Lung (tissue), 12 donors: ENCODE data around the gene DMPK. TPM values are rescaled to one million over a fixed set of nuclear protein-coding genes. Genes with fewer than 3 reads are reported as not detected.

Experiments
- ATAC-seq: fragments of 200-7000 bp; cut with Tn5 transposase; one replicate; pipeline ENCODE4 v1.9.1; 2020; ENCODE audit warnings: moderate number of reproducible peaks; ENCODE audit not compliant: insufficient read depth, low FRiP score
- DNase-seq, 3 donors: peaks; one replicate each; pipeline ENCODE4 v3.0.0-alpha.2; 2013 to 2017
- H3K27ac ChIP-seq, 2 donors: one replicate each; pipeline ENCODE4 v1.5.1; 2013; ENCODE audit warnings: mild to moderate bottlenecking in 2 of 2, moderate library complexity in 2 of 2, control low read depth in 1 of 2, inconsistent platforms in 1 of 2, low read depth in 1 of 2, low read length in 1 of 2
- H3K27me3 ChIP-seq, 3 donors: one replicate each; pipeline ENCODE4 v1.5.1; 2013; ENCODE audit warnings: low read length in 2 of 3; ENCODE audit not compliant: control insufficient read depth in 3 of 3, insufficient read depth in 3 of 3
- H3K36me3 ChIP-seq, 4 donors: one replicate each; pipeline ENCODE4 v1.5.1; 2013; ENCODE audit warnings: low read length in 4 of 4, mild to moderate bottlenecking in 1 of 4, moderate library complexity in 1 of 4; ENCODE audit not compliant: control insufficient read depth in 4 of 4, insufficient read depth in 4 of 4
- H3K4me1 ChIP-seq, 5 donors: one replicate each; pipeline ENCODE4 v1.5.1; 2013; ENCODE audit warnings: low read length in 5 of 5, mild to moderate bottlenecking in 2 of 5, moderate library complexity in 1 of 5; ENCODE audit not compliant: control insufficient read depth in 5 of 5, insufficient read depth in 5 of 5
- H3K4me3 ChIP-seq: one replicate; pipeline ENCODE4 v1.5.1; 2013; ENCODE audit warnings: mild to moderate bottlenecking, control low read depth, moderate library complexity
- H3K9ac ChIP-seq, 2 donors: one replicate each; pipeline ENCODE4 v1.5.1; 2013; ENCODE audit warnings: low read length in 2 of 2, control low read depth in 1 of 2; ENCODE audit not compliant: insufficient read depth in 1 of 2
- H3K9me3 ChIP-seq, 4 donors: one replicate each; pipeline ENCODE4 v1.5.1; 2013; ENCODE audit warnings: low read length in 3 of 4, mild to moderate bottlenecking in 1 of 4, moderate library complexity in 1 of 4; ENCODE audit not compliant: control insufficient read depth in 4 of 4, insufficient read depth in 3 of 4
- CTCF ChIP-seq: IDR thresholded peaks from 2 replicates; pipeline ENCODE4 v1.5.1; 2012; ENCODE audit warnings: mild to moderate bottlenecking; ENCODE audit errors: control extremely low read depth, extremely low read depth
- WGBS, 2 donors: extraction: QIAGEN DNeasy Blood & Tissue Kit; methylation state at CpG; one replicate each; pipeline ENCODE4 v1.1.7; 2013; 5-methylcytosine and 5-hydroxymethylcytosine counted together
- polyA plus RNA-seq, 2 donors: library from polyadenylated mRNA; stranded (reverse); fragments of 200-250 nt; gene quantifications; one replicate each; pipeline ENCODE4 v1.2.1, GENCODE V29; 2013
- total RNA-seq, 2 donors: library from RNA; depleted of rRNA in 1 of 2; stranded (reverse); fragments of >200 nt in 1 of 2; gene quantifications; one replicate each; pipeline ENCODE4 v1.2.1, GENCODE V29; 2014 to 2021
- donor health status: control.
- donor health status: control.
- donor health status: Bipolar disorder and iron deficiency.
- donor health status: healthy.
- donor health status: DM: yes; HTN: yes; CAD: no.

DMPK gene
- total and polyA plus RNA-seq, 4 donors = 32.4 to 70.4 (median 40.4) TPM

- ATAC-seq (no peak), DNase-seq (no peak)
- Histone ChIP-seq H3K4me3 (no peak overlapping the region), H3K36me3 (peaks cover 0 to 3% (median 1%) of the 10 kb centered on the region in 4 donors), H3K4me1 (peaks cover 2 to 51% (median 11%) of the 10 kb centered on the region in 5 donors), H3K27ac (peak overlapping the region; percentile 74 to 87), H3K9me3 (no peaks in the 10 kb centered on the region), H3K27me3 (no peaks in the 10 kb centered on the region), H3K9ac (no peak overlapping the region)
- no peak for TF ChIP-seq CTCF
- 66 to 88% methylated on average over 17 of the region's 17 CpGs for whole genome bisulfite sequencing, 2 donors
Measured at GRCh38 chr19:45766296-45766868, 15.9 kb downstream of the DMPK start.

DNA sequence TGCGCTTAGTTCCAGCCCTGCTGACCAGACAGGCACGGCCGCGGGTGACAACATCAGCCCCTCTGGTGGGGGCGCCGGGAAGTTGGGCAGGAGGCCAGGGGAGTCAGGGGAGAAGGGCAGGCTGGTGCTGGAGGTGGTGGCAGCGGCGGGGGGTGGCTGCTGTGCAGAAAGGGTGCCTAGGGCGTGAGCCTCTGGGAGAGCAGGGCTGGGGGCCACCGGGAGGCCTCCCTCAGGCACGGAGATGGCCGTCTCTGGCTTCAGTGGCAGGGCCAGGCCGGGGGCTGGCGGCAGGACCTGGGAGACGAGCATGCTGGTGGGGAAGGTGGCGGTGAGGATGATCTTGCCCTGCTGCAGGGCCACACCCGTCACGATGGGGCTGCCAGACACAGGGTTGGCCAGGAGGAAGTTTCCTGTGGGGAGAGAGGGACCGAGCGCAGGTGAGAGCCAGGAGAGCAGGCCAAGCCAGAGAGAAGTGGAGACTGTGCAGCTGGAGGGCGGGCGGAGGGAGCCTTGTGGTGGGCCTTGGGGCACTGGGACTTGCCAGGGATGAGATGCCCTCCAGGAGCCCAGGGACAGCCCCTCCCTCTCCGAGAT lies 16.5 kb downstream of the DMPK start:
- no peak for TF ChIP-seq CTCF
- 82 to 85% methylated on average over 22 to 23 of the region's 23 CpGs for WGBS, 2 donors
- Histone ChIP-seq H3K36me3 (peaks cover 0 to 3% (median 1%) of the 10 kb centered on the region in 4 donors), H3K27me3 (no peaks in the 10 kb centered on the region), H3K4me1 (peaks cover 2 to 45% (median 11%) of the 10 kb centered on the region in 5 donors), H3K27ac (peak overlapping the region; percentile 9 to 74), H3K4me3 (no peak overlapping the region), H3K9me3 (no peaks in the 10 kb centered on the region), H3K9ac (no peak overlapping the region)
- no peak for ATAC-seq
- peak in 1 of 3 donors; percentile 28 for DNase-seq

DNA sequence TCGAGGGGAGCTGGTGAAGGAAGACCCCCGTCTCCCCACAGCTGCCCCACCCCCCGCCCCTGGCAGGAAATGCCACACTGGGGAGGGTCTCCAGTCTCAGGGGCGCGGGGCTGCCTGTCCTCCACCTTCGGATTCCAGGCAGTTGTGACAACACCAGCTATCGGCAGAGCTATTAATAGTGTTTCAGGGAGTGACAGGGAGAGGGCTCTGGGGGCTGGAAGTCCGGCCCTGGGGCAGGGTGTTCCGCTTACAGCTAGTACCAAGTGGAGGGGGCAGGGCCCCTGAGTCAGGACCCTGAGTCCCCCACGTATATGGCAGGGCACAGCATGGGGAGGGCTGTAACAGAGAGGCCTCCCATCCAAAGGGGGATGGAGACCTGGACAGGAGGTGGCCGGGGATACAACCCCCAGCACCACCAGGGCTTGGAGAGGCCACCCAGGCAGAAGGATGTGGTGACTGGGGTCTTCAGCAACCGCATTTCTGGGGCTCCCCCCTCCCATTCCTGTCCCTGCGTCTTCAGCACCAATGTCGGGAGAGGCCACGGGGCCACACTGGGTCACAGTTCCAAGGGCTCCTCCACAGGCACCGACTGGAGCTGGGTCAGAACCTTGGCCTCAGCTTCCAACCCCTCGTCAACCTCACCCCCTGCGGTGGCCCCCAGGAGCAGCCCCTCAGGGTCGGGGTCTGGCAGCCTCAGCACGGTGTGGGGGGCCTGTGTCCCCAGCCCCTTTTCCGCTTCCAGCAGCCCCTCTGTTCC lies 17.2 kb downstream of the DMPK start:
- H3K27ac ChIP-seq = peak overlapping the region; percentile 5 to 74

More for the DNA sequence above, 17.2 kb downstream of the DMPK start:
- Histone ChIP-seq H3K9me3 (no peaks in the 10 kb centered on the region), H3K36me3 (peaks cover 0 to 3% (median 1%) of the 10 kb centered on the region in 4 donors), H3K4me3 (no peak overlapping the region), H3K27me3 (no peaks in the 10 kb centered on the region), H3K9ac (no peak overlapping the region), H3K4me1 (peaks cover 2 to 44% (median 11%) of the 10 kb centered on the region in 5 donors)
- peak in 1 of 3 donors; percentile 15 for DNase-seq
- no peak for TF ChIP-seq CTCF
- ATAC-seq = no peak
- WGBS, 2 donors = 55 to 66% methylated on average over 21 of the region's 21 CpGs
